GOT3 (cell line): ENCODE results near the gene FNDC11.
"Not testable (repeated sequence)": the region's sequence is repeated elsewhere in the genome, so short reads cannot be mapped to it uniquely, and the experiment has no call there.

ENCODE experiments used
- DNase-seq: peaks from one replicate; lab custom pipeline; 2025; ENCODE audit warnings: mixed read lengths; lab: John Stamatoyannopoulos, UW

The FNDC11 gene, protein sequence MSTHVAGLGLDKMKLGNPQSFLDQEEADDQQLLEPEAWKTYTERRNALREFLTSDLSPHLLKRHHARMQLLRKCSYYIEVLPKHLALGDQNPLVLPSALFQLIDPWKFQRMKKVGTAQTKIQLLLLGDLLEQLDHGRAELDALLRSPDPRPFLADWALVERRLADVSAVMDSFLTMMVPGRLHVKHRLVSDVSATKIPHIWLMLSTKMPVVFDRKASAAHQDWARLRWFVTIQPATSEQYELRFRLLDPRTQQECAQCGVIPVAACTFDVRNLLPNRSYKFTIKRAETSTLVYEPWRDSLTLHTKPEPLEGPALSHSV

DNA sequence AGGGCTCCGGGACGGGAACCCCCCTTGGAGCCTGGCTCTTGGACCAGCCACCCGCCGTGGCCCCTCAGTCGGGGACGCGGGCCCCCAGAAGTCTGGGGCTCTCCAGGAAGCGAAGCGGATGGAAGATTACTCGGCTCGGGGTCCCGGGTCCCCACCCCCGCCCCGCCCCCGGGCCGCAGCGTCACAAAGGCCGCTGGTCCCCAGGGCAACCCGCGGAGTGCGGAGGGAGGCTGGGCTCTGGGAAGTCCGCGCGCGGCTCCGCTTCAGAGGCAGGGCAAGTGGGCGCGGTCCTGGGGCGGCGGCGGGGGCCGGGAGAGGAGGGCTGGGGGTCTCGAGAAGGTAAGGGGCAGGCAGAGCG, at the start of gene FNDC11:
Gene FNDC11 (plus strand): TSS at position 227 of the 358 bp plus-strand sequence. CDS start 1,505 bp downstream, outside the sequence.
- no peak for DNase-seq

GRCh38 chr20:63504642-63505041, 49.3 kb upstream of the FNDC11 start:
- DNase-seq: no peak

DNA sequence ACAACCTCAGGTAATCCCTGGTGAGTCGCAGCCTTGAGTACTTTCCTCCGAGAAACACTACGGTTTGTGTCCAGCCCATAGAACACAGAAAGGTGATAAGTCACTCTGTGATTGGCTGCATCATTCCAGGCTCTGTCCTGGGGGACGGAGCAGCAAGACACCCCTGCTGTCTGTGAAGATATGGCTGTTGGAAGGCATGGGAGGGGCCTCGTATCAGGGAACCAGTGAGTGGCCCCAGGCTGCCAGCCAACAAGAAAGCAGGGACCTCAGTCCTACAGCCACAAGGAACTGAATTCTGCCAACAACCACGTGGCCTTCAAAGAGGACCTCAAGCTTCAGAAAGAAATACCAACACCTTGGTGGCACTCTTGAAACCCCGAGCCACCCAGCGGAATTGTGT, 48.7 kb upstream of the FNDC11 start:
- DNase-seq: no peak

GRCh38 chr20:63505723-63506122, 48.2 kb upstream of the FNDC11 start:
- no peak for DNase-seq

DNA sequence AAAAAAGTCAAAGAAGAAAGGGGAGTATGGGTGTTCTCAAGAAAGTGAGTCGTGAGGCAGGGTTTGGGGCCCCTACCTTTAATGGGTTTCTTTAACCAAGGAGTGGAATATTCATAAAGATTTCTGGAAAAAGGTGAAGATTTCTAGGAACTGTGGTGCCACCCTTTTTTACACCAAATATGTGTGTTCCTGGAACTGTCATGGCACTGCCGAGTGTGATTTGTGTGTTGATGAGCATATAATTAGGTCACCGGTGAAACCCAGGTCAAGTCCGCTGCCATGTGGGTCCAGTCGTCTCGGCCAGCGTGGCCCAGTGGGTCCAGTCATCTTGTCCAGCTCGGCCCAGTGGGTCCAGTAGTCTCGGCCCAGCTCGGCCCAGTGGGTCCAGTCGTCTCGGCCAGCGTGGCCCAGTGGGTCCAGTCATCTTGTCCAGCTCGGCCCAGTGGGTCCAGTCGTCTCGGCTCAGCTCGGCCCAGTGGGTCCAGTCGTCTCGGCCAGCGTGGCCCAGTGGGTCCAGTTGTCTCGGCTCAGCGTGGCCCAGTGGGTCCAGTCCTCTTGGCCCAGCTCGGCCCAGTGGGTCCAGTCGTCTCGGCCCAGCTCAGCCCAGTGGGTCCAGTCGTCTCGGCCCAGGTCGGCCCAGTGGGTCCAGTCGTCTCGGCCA, 46.7 kb upstream of the FNDC11 start:
- no peak for DNase-seq

DNA sequence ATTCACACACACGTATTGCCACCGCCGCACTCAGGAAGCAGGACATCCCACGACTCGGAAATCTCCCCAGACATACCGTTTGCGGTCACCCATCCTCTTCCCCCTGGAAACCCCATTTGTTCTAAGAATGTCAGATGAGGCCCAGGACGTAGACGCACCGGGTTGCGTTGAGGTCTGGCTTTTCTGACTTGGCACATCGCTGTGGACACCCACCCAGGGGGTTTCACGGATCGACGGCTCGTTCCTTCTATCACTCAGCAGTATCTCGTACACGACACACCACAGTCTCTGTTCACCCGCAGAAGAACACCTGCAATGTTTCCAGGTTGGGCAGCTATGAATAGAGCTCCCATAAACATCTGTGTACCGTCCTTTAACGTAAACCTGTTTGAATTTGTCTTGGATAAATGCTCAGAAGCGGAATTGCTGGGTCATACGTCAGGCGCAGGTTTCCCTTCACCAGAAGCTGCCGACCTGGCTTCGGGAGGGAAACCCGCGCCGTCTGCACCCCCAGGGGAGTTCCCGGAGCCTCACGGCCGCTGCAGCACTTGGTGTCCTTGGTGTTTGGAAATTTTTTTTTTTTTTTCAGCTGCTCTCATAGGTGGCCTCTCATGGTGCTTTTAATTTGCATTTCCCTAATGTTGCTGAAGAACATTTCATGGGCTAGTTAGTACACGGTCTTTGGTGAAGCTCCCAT, 45.7 kb upstream of the FNDC11 start:
- no peak for DNase-seq

DNA sequence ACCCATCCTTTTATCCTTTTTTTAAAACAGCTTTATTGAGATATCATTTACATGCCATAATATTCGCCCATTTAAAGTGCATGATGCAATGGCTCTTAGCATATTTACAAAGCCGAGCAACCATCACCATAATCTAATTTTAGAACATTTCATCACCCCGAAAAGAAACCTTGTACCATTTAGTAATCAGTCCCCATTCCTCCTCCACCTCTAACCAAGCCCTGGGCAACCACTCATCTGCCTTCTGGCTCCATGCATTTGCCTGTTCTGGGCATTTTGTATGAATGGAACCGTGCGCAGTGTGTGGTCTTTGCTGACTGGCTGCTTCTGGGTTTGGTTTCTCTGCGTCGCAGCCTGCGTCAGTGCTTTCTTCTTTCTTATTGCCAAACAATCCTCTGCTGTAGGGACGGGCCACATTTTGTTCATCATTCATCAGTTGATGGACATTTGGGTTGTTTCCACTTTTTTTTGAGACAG, 44.8 kb upstream of the FNDC11 start:
- no peak for DNase-seq

DNA sequence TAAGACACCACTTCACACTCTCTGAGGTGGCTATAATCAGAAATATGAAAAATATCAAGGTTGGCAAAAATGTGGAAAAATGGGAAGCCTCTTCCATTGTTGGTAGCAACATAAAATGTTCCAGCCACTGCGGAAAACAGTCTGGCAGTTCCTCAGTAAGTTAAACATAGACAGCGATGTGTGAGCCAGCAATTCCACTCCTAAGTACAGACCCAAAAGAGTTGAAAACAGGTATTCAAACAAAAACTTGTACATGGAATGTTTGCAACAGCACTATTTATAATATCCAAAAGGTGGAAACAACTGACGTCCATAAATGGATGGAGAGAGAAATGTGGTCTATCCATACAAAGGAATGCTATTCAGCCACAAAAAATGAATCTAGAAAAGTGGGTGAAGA, 40.8 kb upstream of the FNDC11 start:
- no peak for DNase-seq

DNA sequence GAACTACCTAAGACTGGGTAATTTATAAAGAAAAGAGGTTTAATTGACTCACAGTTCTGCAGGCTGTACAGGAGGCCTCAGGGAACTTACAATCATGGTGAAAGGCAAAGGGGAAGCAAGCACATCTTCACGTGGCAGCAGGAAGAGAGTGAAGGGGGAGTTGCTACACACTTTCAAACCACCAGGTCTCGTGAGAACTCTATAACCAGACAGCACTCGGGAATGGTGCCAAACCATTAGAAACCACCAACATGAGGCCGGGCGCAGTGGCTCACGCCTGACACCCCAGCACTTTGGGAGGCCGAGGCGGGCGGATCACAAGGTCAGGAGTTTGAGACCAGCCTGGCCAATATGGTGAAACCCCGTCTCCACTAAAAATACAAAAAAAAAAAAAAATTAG, 39.4 kb upstream of the FNDC11 start:
- not testable (repeated sequence) for DNase-seq

DNA sequence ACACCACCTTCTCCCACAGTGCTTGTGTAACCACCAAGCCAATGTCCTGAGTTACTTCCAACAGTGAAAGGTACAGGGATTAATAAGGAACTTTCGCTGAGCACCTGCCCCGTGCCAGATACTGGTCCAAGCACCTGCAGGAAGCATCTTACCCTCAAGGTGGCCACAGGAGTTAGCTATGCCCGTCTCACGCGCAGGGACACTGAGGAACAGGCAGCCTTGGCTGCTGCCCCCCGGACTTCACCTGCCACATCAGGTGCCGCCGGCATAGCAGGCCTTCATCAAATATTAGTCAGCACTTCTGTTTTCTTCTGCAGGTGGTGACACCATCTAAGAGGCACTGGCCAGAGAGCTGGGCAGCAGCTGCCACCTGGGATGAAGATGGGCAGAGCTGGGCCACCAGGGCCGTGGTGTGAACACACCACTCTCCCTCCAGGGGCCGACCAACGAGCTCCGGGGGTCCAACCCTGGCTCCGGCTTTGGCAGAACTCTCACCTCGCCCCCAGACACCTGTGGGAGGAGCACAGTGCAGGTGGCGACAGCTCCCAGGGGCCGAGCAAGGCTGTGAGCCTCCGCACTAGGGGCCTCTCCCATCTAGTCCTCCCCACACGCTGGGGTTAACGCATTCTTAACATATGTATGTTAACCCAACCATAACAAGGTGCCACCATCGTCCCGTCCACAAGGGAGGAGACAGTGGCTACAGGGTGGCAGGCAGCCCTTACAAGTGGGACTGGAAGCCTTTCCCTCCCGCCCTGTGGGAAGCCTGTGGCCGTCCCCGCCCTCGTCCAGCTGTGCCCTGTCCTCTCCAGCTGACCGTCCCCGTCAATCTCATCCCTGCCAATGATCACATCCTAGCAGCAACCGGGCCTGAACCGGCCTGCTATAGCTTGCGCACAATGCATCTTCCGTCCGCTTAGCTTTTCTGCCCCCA, 36.3 kb upstream of the FNDC11 start:
- DNase-seq: no peak

- DNase-seq: no peak
These were observed 35.6 kb upstream of the FNDC11 start for GRCh38 chr20:63518351-63518861.

- DNase-seq: no peak
These were observed 34.9 kb upstream of the FNDC11 start for GRCh38 chr20:63518946-63519667.

DNA sequence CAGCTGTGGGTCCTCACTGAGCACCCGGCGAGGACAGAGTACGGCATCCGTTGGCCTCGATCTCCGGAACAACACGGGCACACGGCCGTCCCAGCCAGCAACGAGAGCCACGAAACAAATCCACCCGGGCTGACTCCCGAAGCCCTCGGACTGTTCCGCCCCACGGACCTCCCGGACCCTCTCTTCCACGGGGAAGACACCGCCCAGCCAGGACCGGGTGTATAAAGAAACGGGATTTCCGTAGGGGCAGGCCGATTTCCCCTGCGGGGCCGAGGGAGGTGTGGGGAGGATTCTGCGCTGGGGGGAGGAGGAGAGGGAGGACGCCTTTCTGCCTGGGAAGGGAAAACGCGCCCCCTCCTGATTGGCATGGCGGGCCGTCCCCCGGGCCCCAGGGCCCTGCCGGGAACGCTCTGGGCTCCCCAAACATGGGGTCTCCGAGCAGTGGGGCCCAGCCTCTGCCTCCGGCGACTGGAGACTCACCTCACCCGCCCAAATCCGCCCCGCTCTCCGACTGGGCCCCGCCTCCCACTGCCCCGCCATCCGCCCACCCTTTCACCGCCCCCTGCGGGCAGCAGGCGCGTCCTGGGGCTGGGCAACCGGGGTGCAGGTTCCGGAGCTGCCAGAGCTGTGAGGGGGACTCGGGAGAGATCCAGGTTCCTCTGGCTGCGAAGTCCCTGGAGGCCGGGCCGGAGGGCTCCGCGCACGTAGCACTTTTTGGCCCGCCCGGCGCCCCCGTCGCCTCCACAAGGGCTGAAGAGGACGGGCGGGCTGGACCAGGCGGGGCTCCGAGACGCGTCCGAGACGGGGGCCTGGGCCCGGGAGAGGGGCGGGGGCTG, 34.1 kb upstream of the FNDC11 start:
- no peak for DNase-seq

GRCh38 chr20:63520504-63520933, 33.4 kb upstream of the FNDC11 start, which contains the start of gene PPDPF:
PPDPF (plus strand) TSS chr20:63520765; CDS start chr20:63521309, 544 bp downstream.
- peak; percentile 58 for DNase-seq

- peak; percentile 34 for DNase-seq
These were observed 32.9 kb upstream of the FNDC11 start for GRCh38 chr20:63520934-63521601.

- no peak for DNase-seq
These were observed 32.4 kb upstream of the FNDC11 start for GRCh38 chr20:63521602-63522001.

GRCh38 chr20:63522091-63522868, 31.7 kb upstream of the FNDC11 start:
- no peak for DNase-seq

DNA sequence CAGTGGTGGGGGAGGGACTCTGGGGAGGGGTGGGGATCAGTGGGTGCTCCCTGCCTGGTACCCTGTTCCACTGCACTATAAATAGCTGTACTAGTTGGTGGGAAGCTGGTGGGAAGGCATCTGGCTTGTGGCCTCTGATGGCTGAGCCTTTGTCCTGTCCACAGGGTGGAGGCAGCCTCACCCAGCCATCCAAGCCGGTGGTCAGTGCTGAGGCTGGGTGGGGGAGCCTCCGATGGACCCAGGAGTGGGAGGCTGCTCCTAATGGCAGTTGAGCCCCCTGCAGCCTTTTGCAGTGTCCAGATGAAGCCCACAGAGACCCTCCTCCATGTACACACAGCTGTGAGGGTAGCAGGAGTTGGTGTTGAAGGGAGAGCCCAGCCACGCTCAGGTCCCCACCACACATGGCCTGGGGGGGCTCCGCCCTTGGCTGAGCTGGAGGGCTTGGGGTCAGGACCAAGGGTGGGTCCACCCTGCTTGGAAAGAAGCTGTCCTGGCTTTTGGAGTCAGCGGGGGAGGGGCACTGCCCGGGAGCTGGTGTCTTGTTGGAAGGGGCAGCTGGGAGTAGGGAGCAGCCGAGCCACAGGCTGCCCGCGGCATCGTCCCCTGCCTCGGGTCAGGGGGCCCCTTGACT, 30.9 kb upstream of the FNDC11 start:
- no peak for DNase-seq
